WTC11 (cell line): Measurements from ENCODE around the gene PROZ. TPM values are rescaled to one million over a fixed set of nuclear protein-coding genes. Genes with fewer than 3 reads are reported as not detected.

Experiments
- ATAC-seq: fragments of 200-7000 bp; cut with Tn5 transposase; 2 replicates; pipeline ENCODE4 v1.10.0; 2021; ENCODE audit warnings: mild to moderate bottlenecking, moderate library complexity
- CTCF ChIA-PET: fragments of 300-600 bp; sonication (Branson Sonifier 250); formaldehyde crosslinking; loops from one replicate; lab custom pipeline; 2021; ENCODE audit warnings: antibody characterized with exemption; lab: Charles Lee
- POLR2A ChIA-PET: fragments of 350-600 bp; sonication (Branson Sonifier 250); formaldehyde crosslinking; loops from one replicate; lab custom pipeline; 2021; ENCODE audit warnings: antibody characterized with exemption; lab: Charles Lee
- DNase-seq: peaks from one replicate; pipeline ENCODE4 v3.0.0; 2021; ENCODE audit warnings: low spot score
- H3K27ac Mint-ChIP-seq: 2 replicates; pipeline ENCODE4 v1.8.0; 2021; ENCODE audit warnings: mixed read lengths
- H3K27me3 Mint-ChIP-seq: 2 replicates; pipeline ENCODE4 v1.8.0; 2021; ENCODE audit warnings: low read depth, mild to moderate bottlenecking, moderate library complexity, mixed read lengths
- H3K36me3 Mint-ChIP-seq: 2 replicates; pipeline ENCODE4 v1.8.0; 2021; ENCODE audit warnings: mixed read lengths
- H3K4me1 Mint-ChIP-seq: 2 replicates; pipeline ENCODE4 v1.8.0; 2022; ENCODE audit warnings: mixed read lengths
- H3K4me3 Mint-ChIP-seq: 2 replicates; pipeline ENCODE4 v1.8.0; 2021; ENCODE audit warnings: mild to moderate bottlenecking, moderate library complexity, mixed read lengths
- H3K9me3 Mint-ChIP-seq: 2 replicates; pipeline ENCODE4 v1.8.0; 2021; ENCODE audit warnings: mixed read lengths
- ATF6 ChIP-seq: sonication (generic); formaldehyde crosslinking; IDR thresholded peaks from 2 replicates; pipeline ENCODE4 v1.8.1; 2023; ENCODE audit warnings: mild to moderate bottlenecking, missing genetic modification reagents
- ELF4 ChIP-seq: sonication (generic); formaldehyde crosslinking; IDR thresholded peaks from 2 replicates; pipeline ENCODE4 v1.8.1; 2022; ENCODE audit warnings: low read depth, mild to moderate bottlenecking, moderate library complexity, missing genetic modification reagents
- ETV6 ChIP-seq: sonication (generic); formaldehyde crosslinking; IDR thresholded peaks from 2 replicates; pipeline ENCODE4 v1.8.1; 2022; ENCODE audit warnings: mild to moderate bottlenecking, missing genetic modification reagents
- MYBL2 ChIP-seq: sonication (generic); formaldehyde crosslinking; IDR thresholded peaks from 2 replicates; pipeline ENCODE4 v1.8.1; 2023; ENCODE audit warnings: mild to moderate bottlenecking, moderate library complexity, missing genetic modification reagents
- ZBTB21 ChIP-seq: sonication (generic); formaldehyde crosslinking; IDR thresholded peaks from 2 replicates; pipeline ENCODE4 v1.8.1; 2023; ENCODE audit warnings: mild to moderate bottlenecking, missing genetic modification reagents, borderline replicate concordance
- total RNA-seq: library from RNA; stranded (reverse); gene quantifications from 3 replicates; pipeline ENCODE4 v1.2.3, GENCODE V29; 2021
- TF ChIP-seq, protein P1 (sequence below): fragments of 250-450 bp; sonication (Bioruptor Pico); IDR thresholded peaks from 2 replicates; pipeline ENCODE4 v1.9.0; 2021; ENCODE audit warnings: mild to moderate bottlenecking, borderline replicate concordance
- TF ChIP-seq, protein P2 (sequence below): sonication (generic); formaldehyde crosslinking; IDR thresholded peaks from 2 replicates; pipeline ENCODE4 v1.8.0; 2022; ENCODE audit warnings: mild to moderate bottlenecking, missing genetic modification reagents
- TF ChIP-seq, protein P3 (sequence below): sonication (generic); formaldehyde crosslinking; IDR thresholded peaks from 2 replicates; pipeline ENCODE4 v1.8.1; 2023; ENCODE audit warnings: mild to moderate bottlenecking, missing genetic modification reagents, borderline replicate concordance

PROZ gene
- total RNA-seq, 1 experiment from 2014 or later = not detected

- Mint-ChIP-seq H3K27me3 (no peaks in the 10 kb centered on the region), H3K4me3 (no peak overlapping the region), H3K27ac (no peak overlapping the region), H3K36me3 (no peaks in the 10 kb centered on the region), H3K9me3 (no peaks in the 10 kb centered on the region), H3K4me1 (peaks cover 11% of the 10 kb centered on the region)
- POLR2A ChIA-PET = no interaction called here
- no peak for ATAC-seq
- no peak for TF ChIP-seq MYBL2
- TF ChIP-seq, protein P1, sequence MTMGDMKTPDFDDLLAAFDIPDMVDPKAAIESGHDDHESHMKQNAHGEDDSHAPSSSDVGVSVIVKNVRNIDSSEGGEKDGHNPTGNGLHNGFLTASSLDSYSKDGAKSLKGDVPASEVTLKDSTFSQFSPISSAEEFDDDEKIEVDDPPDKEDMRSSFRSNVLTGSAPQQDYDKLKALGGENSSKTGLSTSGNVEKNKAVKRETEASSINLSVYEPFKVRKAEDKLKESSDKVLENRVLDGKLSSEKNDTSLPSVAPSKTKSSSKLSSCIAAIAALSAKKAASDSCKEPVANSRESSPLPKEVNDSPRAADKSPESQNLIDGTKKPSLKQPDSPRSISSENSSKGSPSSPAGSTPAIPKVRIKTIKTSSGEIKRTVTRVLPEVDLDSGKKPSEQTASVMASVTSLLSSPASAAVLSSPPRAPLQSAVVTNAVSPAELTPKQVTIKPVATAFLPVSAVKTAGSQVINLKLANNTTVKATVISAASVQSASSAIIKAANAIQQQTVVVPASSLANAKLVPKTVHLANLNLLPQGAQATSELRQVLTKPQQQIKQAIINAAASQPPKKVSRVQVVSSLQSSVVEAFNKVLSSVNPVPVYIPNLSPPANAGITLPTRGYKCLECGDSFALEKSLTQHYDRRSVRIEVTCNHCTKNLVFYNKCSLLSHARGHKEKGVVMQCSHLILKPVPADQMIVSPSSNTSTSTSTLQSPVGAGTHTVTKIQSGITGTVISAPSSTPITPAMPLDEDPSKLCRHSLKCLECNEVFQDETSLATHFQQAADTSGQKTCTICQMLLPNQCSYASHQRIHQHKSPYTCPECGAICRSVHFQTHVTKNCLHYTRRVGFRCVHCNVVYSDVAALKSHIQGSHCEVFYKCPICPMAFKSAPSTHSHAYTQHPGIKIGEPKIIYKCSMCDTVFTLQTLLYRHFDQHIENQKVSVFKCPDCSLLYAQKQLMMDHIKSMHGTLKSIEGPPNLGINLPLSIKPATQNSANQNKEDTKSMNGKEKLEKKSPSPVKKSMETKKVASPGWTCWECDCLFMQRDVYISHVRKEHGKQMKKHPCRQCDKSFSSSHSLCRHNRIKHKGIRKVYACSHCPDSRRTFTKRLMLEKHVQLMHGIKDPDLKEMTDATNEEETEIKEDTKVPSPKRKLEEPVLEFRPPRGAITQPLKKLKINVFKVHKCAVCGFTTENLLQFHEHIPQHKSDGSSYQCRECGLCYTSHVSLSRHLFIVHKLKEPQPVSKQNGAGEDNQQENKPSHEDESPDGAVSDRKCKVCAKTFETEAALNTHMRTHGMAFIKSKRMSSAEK (CRISPR knock-in tag) = no peak
- TF ChIP-seq, protein P2, sequence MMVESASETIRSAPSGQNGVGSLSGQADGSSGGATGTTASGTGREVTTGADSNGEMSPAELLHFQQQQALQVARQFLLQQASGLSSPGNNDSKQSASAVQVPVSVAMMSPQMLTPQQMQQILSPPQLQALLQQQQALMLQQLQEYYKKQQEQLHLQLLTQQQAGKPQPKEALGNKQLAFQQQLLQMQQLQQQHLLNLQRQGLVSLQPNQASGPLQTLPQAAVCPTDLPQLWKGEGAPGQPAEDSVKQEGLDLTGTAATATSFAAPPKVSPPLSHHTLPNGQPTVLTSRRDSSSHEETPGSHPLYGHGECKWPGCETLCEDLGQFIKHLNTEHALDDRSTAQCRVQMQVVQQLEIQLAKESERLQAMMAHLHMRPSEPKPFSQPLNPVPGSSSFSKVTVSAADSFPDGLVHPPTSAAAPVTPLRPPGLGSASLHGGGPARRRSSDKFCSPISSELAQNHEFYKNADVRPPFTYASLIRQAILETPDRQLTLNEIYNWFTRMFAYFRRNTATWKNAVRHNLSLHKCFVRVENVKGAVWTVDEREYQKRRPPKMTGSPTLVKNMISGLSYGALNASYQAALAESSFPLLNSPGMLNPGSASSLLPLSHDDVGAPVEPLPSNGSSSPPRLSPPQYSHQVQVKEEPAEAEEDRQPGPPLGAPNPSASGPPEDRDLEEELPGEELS (CRISPR knock-in tag) = no peak
- no peak for TF ChIP-seq ETV6
- no peak for TF ChIP-seq ELF4
- TF ChIP-seq ATF6 (CRISPR knock-in tag) = no peak
- CTCF ChIA-PET = interaction anchor here (0.8 to 1.3 kb wide), 2 partner anchors 18 to 98 kb away, joined by 3 read pairs; partner anchors contain the start of gene F10
- no peak for DNase-seq
Measured at GRCh38 chr13:113140677-113141600, 17.5 kb upstream of the PROZ start.

DNA sequence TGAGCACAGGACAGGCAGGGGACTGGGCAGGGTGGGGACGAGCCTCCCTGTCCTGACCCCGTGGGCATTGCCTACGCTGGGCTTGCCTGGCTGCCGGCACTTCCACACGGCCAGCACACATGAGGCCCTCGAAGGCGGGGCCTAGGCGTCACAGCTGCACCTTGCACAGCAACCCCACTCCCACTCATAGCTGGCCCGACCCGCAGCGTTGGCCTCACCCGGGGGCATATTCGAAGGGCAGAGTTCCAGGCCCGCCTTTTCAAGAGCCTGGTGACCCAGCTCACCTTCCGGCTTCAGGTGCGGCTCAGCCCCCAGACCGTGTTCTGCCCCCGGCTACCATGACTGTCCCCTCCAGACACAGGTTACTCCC lies 16.9 kb upstream of the PROZ start:
- DNase-seq = no peak
- Mint-ChIP-seq H3K4me1 (peaks cover 11% of the 10 kb centered on the region), H3K9me3 (no peaks in the 10 kb centered on the region), H3K4me3 (no peak overlapping the region), H3K27ac (no peak overlapping the region), H3K27me3 (no peaks in the 10 kb centered on the region), H3K36me3 (no peaks in the 10 kb centered on the region)
- ChIA-PET POLR2A (no interaction called here), CTCF (interaction anchor here (0.8 to 1.3 kb wide), 2 partner anchors 19 to 97 kb away, joined by 3 read pairs; partner anchors contain the start of gene F10)
- TF ChIP-seq, protein P3, sequence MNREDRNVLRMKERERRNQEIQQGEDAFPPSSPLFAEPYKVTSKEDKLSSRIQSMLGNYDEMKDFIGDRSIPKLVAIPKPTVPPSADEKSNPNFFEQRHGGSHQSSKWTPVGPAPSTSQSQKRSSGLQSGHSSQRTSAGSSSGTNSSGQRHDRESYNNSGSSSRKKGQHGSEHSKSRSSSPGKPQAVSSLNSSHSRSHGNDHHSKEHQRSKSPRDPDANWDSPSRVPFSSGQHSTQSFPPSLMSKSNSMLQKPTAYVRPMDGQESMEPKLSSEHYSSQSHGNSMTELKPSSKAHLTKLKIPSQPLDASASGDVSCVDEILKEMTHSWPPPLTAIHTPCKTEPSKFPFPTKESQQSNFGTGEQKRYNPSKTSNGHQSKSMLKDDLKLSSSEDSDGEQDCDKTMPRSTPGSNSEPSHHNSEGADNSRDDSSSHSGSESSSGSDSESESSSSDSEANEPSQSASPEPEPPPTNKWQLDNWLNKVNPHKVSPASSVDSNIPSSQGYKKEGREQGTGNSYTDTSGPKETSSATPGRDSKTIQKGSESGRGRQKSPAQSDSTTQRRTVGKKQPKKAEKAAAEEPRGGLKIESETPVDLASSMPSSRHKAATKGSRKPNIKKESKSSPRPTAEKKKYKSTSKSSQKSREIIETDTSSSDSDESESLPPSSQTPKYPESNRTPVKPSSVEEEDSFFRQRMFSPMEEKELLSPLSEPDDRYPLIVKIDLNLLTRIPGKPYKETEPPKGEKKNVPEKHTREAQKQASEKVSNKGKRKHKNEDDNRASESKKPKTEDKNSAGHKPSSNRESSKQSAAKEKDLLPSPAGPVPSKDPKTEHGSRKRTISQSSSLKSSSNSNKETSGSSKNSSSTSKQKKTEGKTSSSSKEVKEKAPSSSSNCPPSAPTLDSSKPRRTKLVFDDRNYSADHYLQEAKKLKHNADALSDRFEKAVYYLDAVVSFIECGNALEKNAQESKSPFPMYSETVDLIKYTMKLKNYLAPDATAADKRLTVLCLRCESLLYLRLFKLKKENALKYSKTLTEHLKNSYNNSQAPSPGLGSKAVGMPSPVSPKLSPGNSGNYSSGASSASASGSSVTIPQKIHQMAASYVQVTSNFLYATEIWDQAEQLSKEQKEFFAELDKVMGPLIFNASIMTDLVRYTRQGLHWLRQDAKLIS = no peak
- no peak for TF ChIP-seq ZBTB21 (CRISPR knock-in tag)
- ATAC-seq = no peak
